ENCODE data around the gene GSE1.

The GSE1 gene

DNA sequence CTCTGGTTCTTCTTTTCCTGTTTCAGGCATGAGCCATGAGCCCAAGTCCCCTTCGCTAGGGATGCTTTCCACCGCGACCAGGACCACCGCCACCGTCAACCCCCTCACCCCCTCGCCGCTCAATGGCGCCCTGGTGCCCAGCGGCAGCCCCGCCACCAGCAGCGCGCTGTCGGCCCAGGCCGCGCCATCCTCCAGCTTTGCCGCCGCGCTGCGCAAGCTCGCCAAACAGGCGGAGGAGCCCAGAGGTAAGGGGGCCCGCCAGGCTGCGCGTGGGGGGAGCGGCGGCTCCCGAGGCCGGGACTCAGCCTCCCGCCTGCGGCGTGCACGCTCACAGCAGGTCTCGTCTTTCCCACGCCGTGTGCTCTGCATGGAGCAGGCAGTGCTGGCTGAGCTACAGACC is 20.8 kb downstream of the GSE1 start:
- Histone ChIP-seq H3K4me3 (no peak overlapping the region), H3K4me2 (no peak overlapping the region), H3K27me3 (no peaks in the 10 kb centered on the region), H3K27ac (no peak overlapping the region), H4K20me1 (peaks cover 98 to 100% (median 99%) of the 10 kb centered on the region in 11 experiments), H3K36me3 (peaks cover 12 to 76% (median 57%) of the 10 kb centered on the region in 11 experiments; a peak in 20 of 22 replicates), H3K9me3 (replicated peaks in 1 of 11) (peaks cover 12 to 16% (median 13%) of the 10 kb centered on the region in 11 experiments; a peak in 21 of 22 replicates), H3K4me1 (peaks cover 0 to 86% (median 67%) of the 10 kb centered on the region in 10 experiments; a peak in 16 of 20 replicates), H3K9ac (no peak overlapping the region)
- no peak for TF ChIP-seq Cebpa-rat (IDR thresholded peaks at IDR 0.05)

DNA sequence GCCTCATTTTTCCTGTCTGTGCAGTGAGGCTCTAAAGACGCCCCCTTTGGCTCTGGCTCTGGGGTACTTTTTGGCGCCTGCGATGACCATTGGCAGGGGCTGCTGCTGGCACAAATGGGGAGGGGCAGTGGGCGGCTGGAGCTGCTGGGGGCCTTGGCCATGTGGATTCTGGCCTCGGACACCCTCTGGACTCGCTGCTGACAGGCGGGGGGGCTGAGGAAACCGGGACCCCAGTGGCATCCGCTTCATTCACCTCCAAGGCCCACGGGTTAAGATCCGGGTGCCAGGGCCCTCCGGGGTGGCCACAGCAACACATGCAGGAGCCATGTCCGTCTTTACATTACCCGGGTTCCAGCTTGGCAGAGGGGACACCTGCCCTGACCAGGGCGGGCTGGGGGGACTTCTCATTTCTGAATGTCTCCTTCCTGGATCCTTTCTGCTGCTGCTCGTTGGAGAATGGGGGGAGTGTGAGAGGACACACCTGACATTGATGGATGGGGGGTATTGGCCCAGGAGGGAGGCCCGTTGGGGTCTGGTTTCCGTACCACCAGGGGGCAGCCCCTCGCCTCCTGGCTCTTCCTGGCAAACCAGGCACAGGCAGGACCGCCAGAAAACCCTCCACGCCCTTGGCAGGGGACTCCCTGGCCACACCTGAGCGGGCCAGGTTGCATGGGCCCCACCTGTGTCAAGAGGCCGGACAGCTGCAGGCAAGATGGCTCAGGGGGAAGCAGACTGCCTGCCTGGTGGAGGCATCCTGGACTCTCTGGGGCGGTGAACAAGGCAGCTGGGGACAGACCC is 21.8 kb downstream of the GSE1 start:
- 0 out of 22 replicates have a peak overlapping the region, but pooled peaks of 1 of the 11 experiments have one; percentile 15 for H3K27ac ChIP-seq
- no peak overlapping the region for H3K4me3 ChIP-seq
- H3K9me3 ChIP-seq (replicated peaks in 1 of 11), result peaks cover 1 to 5% (median 3%) of the 10 kb centered on the region in 11 experiments; a peak in 21 of 22 replicates
- H3K9ac ChIP-seq, result peak overlapping the region in 1 of 11 experiments; percentile 33; a peak in 1 of 22 replicates
- H3K4me2 ChIP-seq, result peak overlapping the region in 2 of 11 experiments; percentile 5 to 69; a peak in 2 of 22 replicates
- peaks cover 2 to 75% (median 49%) of the 10 kb centered on the region in 11 experiments; a peak in 20 of 22 replicates for H3K36me3 ChIP-seq
- peaks cover 0 to 88% (median 70%) of the 10 kb centered on the region in 10 experiments; a peak in 16 of 20 replicates for H3K4me1 ChIP-seq
- no peaks in the 10 kb centered on the region for H3K27me3 ChIP-seq
- H4K20me1 ChIP-seq, result peaks cover 98 to 100% (median 99%) of the 10 kb centered on the region in 11 experiments
- TF ChIP-seq Cebpa-rat (IDR thresholded peaks at IDR 0.05), result no peak

DNA sequence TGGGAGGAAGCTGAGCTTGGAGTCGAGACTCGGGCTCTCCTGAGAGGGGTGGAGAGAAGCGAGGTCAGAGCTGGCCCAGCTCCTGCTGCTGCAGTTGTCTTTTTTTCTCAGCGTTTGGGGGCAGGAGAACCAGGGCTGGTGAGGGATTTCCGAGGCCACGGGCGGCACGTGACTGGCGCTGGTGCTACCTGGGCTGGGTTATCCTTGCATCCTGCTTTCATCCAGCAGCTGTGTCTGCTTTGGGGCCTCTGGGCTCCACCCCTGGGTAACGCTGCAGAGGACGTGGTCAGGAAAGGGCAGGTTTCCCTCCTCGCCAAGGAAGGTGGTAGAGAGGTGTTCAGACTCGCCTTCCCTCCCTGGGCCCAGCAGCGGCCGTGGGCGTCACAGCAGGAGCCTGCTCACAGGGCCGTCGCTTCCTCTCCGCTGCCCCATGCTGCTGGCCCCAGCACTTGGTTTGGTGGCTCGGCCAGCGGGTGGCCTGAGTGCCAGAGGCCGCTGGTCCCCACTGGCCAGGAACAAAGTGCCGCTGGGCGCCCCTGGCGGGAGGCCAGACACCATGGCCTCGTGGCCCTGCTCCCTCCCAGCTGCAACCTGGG is 22.5 kb downstream of the GSE1 start:
- Histone ChIP-seq H3K4me1 (peaks cover 0 to 85% (median 65%) of the 10 kb centered on the region in 10 experiments; a peak in 17 of 20 replicates), H3K9ac (peak overlapping the region in 1 of 11 experiments; percentile 29; a peak in 1 of 22 replicates), H3K27ac (0 out of 22 replicates have a peak overlapping the region, but pooled peaks of 1 of the 11 experiments have one; percentile 15), H3K4me2 (peak overlapping the region in 5 of 11 experiments; percentile 5 to 69 (median 57); a peak in 7 of 22 replicates), H3K4me3 (no peak overlapping the region), H3K36me3 (peaks cover 0 to 75% (median 52%) of the 10 kb centered on the region in 11 experiments; a peak in 18 of 22 replicates), H4K20me1 (peaks cover 98 to 100% (median 99%) of the 10 kb centered on the region in 11 experiments), H3K27me3 (no peaks in the 10 kb centered on the region), H3K9me3 (replicated peaks in 1 of 11) (no peaks in the 10 kb centered on the region)
- no peak for TF ChIP-seq Cebpa-rat (IDR thresholded peaks at IDR 0.05)

DNA sequence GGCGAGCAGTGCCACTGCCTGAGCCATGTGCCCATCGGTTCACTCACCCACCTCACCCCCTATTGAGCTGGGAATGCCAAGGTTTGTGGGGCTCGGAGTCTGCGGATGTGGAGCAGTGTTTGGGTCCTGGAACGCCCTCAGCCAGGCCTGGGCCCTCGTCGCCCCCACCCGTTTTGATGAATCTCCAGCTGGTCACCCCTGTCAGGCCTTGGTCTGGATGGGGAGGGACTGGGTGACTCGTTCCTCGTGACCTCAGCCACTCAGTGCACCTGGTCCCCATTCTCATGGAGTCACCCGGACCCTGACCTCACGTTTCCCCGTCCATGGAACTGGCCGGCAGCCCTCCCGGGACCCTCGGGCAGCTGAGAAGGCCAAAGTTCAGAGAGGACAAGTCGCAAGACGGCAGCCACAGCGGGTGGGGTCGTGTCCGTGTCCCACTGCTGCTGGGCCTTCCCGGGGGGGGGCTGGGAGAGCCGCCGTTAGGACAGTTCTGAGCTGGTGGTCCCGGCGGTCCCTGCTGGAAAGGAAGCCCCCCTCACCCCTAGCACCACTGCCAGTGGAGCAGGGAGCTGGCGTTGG is 23.2 kb downstream of the GSE1 start:
- Histone ChIP-seq H3K9ac (peak overlapping the region in 1 of 11 experiments; percentile 29; a peak in 2 of 22 replicates), H3K4me2 (peak overlapping the region in 7 of 11 experiments; percentile 6 to 69 (median 60); a peak in 7 of 22 replicates), H3K4me1 (peaks cover 6 to 85% (median 62%) of the 10 kb centered on the region in 10 experiments), H3K27ac (no peak overlapping the region), H3K27me3 (no peaks in the 10 kb centered on the region), H3K9me3 (replicated peaks in 1 of 11) (no peaks in the 10 kb centered on the region), H4K20me1 (peaks cover 98 to 100% (median 99%) of the 10 kb centered on the region in 11 experiments), H3K4me3 (no peak overlapping the region), H3K36me3 (peaks cover 0 to 79% (median 59%) of the 10 kb centered on the region in 11 experiments; a peak in 18 of 22 replicates)
- TF ChIP-seq Cebpa-rat (IDR thresholded peaks at IDR 0.05), result no peak

GRCh38 chr16:85637061-85637807 is 24.1 kb downstream of the GSE1 start:
- Histone ChIP-seq H3K4me1 (peaks cover 15 to 85% (median 62%) of the 10 kb centered on the region in 10 experiments), H3K4me2 (peak overlapping the region in 9 of 11 experiments; percentile 21 to 69 (median 59); a peak in 17 of 22 replicates), H4K20me1 (peaks cover 98 to 100% (median 99%) of the 10 kb centered on the region in 11 experiments), H3K4me3 (no peak overlapping the region), H3K9me3 (replicated peaks in 1 of 11) (no peaks in the 10 kb centered on the region), H3K27me3 (no peaks in the 10 kb centered on the region), H3K9ac (peak overlapping the region in 5 of 11 experiments; percentile 17 to 39 (median 29); a peak in 4 of 22 replicates), H3K27ac (peak overlapping the region in 2 of 11 experiments; percentile 16 to 17; a peak in 2 of 22 replicates), H3K36me3 (peaks cover 0 to 83% (median 63%) of the 10 kb centered on the region in 11 experiments; a peak in 18 of 22 replicates)
- no peak for TF ChIP-seq Cebpa-rat (IDR thresholded peaks at IDR 0.05)

- H3K4me2 ChIP-seq, result peak overlapping the region in 9 of 11 experiments; percentile 21 to 69 (median 59); a peak in 17 of 22 replicates
- H3K36me3 ChIP-seq, result peaks cover 0 to 82% (median 62%) of the 10 kb centered on the region in 11 experiments; a peak in 18 of 22 replicates
- peak overlapping the region in 2 of 11 experiments; percentile 16 to 17; a peak in 3 of 22 replicates for H3K27ac ChIP-seq
- H4K20me1 ChIP-seq, result peaks cover 98 to 100% (median 99%) of the 10 kb centered on the region in 11 experiments
- no peaks in the 10 kb centered on the region for H3K27me3 ChIP-seq
- no peak for TF ChIP-seq Cebpa-rat (IDR thresholded peaks at IDR 0.05)
- peak overlapping the region in 4 of 11 experiments; percentile 26 to 39 (median 30); a peak in 3 of 22 replicates for H3K9ac ChIP-seq
- no peak overlapping the region for H3K4me3 ChIP-seq
- no peaks in the 10 kb centered on the region for H3K9me3 ChIP-seq (replicated peaks in 1 of 11)
- peaks cover 23 to 87% (median 67%) of the 10 kb centered on the region in 10 experiments for H3K4me1 ChIP-seq
Observed at GRCh38 chr16:85637808-85638647, 24.9 kb downstream of the GSE1 start.

DNA sequence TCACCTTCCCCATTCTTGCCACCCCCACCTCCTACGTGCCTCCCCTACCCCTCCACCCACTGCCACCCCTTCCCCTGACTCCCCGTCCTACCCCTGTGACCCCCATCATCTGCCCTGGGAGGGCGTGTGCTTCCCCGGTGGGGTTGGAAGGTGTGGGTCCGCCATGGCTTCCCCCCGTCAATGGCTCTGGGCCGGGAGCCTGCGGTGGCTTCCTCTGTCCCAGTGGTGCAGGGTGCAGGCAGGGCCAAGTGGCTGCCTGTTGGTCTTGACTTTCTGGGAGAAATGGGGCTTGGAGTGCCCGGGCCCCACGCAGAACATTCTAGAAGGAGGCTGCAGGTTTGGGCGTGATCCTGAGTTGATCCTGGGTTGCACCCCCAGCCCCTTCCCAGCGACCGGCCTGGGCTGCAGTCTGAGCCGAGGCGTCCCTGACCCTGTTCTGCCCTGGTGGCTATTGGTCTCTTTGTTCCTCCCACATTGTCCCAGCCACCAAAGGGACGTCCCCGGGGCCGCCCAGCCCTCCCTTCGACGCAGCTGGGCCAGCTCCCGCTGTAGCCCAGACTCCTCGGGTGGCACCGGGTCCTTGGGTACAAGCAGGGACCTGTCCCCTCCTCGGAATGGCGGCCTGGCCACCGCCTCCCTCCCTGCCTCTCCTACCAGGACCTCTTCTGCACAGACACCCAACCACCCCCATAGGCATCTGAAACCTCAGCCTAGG is 25.7 kb downstream of the GSE1 start:
- Histone ChIP-seq H3K36me3 (peaks cover 0 to 73% (median 58%) of the 10 kb centered on the region in 11 experiments; a peak in 18 of 22 replicates), H3K27ac (no peak overlapping the region), H3K4me2 (peak overlapping the region in 4 of 11 experiments; percentile 7 to 15 (median 11); a peak in 1 of 22 replicates), H4K20me1 (peaks cover 98 to 100% (median 99%) of the 10 kb centered on the region in 11 experiments), H3K4me1 (peaks cover 31 to 89% (median 75%) of the 10 kb centered on the region in 10 experiments), H3K9me3 (replicated peaks in 1 of 11) (no peaks in the 10 kb centered on the region), H3K9ac (no peak overlapping the region), H3K27me3 (no peaks in the 10 kb centered on the region), H3K4me3 (no peak overlapping the region)
- TF ChIP-seq Cebpa-rat (IDR thresholded peaks at IDR 0.05), result no peak

Measured in BLaER1 treated with 17β-estradiol and CSF1 and Interleukin-3, amounts not matched to agents 10 nM and 100 nM (cell line).